ENCODE measurements around the gene PDSS2.

GRCh38 chr6:107106165-107106564 is 353.2 kb downstream of the PDSS2 start:
- TF ChIP-seq, protein P1, sequence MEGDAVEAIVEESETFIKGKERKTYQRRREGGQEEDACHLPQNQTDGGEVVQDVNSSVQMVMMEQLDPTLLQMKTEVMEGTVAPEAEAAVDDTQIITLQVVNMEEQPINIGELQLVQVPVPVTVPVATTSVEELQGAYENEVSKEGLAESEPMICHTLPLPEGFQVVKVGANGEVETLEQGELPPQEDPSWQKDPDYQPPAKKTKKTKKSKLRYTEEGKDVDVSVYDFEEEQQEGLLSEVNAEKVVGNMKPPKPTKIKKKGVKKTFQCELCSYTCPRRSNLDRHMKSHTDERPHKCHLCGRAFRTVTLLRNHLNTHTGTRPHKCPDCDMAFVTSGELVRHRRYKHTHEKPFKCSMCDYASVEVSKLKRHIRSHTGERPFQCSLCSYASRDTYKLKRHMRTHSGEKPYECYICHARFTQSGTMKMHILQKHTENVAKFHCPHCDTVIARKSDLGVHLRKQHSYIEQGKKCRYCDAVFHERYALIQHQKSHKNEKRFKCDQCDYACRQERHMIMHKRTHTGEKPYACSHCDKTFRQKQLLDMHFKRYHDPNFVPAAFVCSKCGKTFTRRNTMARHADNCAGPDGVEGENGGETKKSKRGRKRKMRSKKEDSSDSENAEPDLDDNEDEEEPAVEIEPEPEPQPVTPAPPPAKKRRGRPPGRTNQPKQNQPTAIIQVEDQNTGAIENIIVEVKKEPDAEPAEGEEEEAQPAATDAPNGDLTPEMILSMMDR (IDR thresholded peaks at IDR 0.05) = no peak
- no peak for TF ChIP-seq POLR2A (IDR thresholded peaks at IDR 0.05)
